CD4-positive, alpha-beta T cell treated with Interleukin-15 for 4 hours (primary cell): ENCODE measurements around the gene IRAK1.

Source experiments
- DNase-seq: peaks from one replicate; pipeline ENCODE4 v3.0.0-alpha.2; 2020; ENCODE audit warnings: low spot score

The IRAK1 gene

DNA sequence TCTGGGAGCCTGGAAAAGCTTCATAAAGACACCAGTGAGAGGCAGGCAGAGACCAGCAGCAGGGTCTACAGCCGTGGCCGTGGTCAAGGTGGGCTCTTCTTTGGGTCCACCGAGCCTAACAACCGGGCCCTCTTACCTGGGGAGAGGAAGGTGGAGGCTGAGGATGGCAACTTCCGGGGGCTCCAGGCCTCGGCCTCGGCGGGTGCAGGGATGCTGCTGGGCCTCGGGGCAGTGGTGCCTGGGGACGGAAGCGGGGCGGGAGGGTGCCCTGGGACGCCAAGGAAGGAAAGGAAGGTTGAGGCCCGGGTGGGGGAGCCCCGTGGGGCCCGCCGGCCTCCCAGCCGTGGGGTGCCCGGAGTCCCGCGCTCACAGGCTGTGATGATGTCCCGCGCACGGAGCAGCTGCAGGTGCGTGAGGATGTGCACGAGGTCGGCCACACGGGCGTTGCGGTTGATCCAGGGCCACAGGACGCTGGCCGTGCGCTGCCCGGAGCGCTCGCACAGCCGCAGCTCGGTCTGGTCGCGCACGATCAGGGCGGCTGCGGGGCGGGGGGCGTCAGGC lies 561 bp downstream of the IRAK1 start:
- no peak for DNase-seq

GRCh38 chrX:154018518-154019060 lies 1.1 kb downstream of the IRAK1 start:
- DNase-seq, result no peak

DNA sequence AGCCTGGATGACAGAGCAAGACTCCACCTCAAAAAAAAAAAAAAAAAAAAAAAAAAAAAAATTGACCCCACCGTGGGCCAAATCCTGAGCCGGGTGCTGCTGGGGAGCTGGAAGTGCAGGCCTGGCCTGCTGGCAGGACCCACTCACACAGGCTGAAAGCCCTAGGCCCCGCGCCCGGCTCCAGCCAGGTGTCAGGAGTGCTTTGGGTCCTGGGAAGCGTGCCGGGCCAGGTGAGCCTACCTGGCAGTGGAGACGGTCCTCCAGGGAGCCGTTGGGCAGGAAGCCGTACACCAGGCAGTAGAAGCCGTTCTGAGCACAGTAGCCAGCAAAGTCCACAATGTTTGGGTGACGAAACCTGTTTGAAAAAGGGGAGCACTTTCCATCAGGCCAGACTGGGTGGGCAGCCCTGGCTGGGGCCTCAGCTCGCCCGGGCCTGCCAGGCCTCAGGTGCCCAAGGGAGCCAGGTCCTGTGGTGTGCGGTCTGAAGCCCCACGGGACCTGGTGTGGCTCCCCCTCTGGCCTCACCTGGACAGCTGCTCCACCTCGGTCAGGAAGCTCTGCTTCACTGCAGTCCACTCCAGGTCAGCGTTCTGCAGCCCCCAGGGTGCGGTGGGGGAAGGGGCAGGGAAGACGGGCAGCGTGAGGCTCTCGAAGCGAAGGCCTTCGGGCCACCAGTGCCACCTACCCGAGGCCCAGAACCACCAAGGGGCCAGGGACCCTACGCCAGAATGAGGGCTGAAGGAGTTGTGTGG lies 1.8 kb downstream of the IRAK1 start:
- DNase-seq, result no peak

DNA sequence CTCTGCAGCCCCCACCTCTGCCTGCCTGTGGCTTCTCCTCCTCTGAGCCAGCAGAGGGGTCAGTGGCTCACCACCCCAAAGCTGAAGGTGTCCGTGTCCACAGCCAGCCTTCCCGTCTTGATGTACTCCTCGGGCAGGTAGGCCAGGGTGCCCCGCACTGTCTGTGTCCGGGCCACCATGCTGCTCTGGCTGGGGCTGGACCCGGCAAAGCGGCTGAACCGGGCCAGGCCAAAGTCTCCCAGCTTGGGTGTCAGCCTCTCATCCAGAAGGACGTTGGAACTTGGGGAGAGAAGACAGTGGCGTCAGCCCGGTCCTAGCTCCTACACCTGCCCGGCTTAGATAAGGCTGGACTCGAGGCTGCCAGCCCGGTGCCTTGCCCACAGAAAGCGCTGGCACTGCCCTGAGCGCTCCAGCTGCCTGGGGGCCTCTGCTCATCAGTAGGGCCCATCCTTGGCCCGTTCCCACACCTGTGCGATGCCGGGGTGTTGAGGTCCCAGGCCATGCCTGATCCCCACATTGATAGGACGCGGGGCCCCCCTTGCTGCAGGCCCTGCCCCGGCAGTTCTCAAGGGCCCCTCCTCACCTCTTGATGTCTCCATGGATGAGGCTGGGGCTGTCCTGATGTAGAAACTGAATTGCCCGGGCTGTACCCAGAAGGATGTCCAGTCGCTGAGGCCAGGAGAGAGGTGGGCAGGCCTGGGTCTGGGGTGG lies 3.2 kb downstream of the IRAK1 start:
- DNase-seq, result no peak

GRCh38 chrX:154015581-154016264 lies 4.0 kb downstream of the IRAK1 start:
- no peak for DNase-seq

DNA sequence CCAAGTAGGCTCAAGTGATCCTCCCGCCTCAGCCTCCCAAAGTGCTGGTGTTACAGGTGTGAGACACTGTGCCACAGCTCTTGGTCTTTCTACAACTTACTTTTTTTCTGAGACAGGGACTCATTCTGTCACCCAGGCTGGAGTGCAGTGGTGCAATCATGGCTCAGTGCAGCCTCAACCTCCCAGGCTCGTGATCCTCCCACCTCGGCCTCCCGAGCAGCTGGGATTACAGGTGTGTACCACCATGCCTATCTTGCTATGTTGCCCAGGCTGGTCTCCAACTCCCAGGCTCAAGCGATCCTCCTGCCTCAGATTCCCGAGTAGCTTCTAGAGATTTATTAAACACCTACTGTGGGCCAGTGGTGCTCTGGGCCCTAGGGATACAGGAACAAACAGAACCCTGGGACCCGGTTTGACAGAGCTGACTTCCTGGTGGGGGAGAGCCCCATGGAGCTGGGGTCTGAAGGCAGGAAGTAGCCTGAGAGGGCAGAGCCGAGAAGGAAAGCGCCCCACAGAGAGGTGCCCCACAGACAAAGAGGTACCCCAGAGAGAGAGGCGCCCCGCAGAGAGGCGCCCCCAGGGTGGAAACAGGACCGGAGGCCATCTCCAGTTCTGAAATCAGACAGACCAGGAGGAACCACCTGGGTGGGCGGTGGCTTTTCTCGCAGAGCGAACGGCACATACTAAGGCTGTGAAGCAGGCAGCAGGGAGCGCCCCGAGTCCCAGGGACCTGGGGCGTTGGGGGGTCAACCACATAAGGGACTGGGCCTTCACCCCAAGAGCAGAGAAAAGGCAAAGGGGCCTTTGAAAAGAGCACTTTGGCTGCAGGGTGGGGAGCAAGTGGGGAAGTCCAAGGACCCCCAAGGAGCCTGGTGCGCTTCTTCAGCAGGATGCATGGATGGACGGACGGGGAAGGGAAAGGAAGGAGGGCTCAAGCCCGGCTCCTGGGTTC lies 5.0 kb downstream of the IRAK1 start:
- no peak for DNase-seq

GRCh38 chrX:154013614-154014360 lies 5.9 kb downstream of the IRAK1 start:
- peak; percentile 50 for DNase-seq

DNA sequence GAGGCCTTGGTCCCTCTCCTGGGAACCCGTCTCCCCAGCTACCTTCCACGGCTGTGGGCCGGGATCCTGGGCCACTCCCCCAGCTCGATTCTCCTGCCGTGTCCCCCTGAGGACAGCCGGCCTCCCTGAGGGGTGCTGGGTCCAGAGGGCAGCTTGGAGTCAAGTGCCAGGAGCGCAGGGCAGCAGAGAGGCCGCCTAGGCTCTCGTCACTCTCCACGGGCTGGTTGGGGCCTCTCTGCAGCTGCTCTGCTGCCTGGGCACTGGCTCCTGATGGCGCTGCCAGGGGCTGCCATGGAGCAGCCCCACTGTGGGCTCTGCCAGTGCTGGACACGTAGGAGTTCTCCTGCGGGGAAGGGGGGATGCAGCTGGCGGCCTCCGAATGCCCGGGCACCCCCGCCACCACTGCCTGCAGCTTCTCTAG lies 6.7 kb downstream of the IRAK1 start:
- no peak for DNase-seq

DNA sequence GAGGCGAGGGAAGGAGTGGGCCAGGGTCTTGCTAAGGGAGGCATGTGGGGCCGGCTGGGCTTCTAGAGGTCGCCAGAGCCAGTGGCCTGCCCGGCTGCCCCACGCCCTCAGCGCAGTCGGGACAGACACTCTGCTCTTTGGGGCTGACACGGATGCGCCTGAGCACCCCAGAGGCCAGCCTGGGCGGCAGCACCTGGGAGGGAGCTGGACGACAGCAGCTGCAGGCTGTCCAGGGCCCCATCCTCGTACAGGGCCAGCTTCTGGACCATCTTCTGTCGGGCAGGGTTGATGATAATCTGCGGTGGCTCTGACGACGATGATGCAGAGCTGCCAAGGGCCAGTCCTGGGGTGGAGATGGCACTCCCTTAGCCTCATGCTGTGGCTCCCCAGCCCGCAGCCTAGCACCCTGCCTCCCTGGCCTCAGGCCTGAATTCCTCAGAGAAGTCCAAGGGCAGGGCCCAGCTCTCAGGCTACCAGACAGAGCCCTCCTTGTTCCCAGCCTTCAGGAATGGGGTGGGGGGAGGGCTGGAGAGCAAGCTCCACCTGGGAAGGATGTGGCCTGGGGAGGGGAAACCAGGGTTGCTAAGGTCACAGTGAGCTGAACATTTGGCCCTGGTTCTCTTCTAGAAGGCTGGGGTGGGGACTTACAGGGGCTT lies 7.2 kb downstream of the IRAK1 start:
- DNase-seq, result no peak

- no peak for DNase-seq
Measured at GRCh38 chrX:154011376-154012335, 8.0 kb downstream of the IRAK1 start.

DNA sequence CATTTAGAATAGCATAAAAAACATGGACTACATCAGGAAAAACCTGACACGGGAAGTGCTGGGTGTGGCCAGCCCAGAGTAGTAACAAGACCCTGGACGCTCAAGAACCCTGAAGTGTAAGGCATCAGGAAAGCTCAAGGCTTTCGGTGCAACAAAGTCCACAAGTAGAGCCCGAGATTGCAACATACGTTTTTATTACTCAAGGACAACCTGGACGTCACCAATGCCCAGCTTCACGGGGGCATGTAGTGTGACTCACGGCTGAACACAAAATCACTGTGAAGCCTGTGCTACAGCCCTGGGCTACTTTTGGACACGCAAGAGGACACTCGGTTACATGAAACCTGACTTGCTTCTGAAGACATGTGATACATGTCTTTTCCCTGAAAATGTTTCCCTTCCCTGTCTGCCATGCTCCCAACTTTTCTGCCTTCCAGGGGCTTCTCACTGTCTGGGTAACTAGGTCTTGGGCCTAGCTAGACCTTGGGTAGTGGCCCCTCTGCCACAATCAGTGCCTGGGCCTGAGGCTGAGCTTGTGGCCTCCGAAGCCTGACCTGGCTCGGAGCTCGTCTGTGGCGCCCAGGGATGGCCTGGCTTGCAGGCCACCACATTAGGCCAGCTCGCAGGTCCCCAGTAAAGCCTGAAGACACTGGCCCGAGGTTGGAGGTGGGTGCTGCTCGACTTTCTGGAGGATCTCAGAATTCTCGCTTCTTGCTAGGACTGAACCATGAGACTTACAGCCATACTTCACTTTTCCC lies 9.2 kb downstream of the IRAK1 start:
- DNase-seq, result no peak

DNA sequence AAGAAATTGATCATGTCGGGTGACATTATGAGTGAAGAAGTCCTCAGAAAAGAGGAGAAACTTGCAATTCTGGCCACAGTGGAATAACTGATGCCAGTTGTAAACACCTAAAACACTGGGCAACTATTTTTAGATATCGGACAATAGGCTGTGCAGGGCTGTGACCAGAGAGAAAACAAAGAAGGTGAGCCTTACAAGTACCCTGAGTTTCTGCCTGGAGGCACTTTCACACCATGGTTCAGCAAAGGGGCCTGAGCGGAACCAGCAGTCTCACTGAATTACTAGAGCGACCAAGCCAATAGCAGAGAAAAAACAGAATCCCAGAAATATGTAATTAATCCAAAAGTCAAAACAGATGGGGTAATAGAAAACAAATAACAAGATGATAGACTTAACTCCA lies 11.2 kb downstream of the IRAK1 start:
- no peak for DNase-seq

DNA sequence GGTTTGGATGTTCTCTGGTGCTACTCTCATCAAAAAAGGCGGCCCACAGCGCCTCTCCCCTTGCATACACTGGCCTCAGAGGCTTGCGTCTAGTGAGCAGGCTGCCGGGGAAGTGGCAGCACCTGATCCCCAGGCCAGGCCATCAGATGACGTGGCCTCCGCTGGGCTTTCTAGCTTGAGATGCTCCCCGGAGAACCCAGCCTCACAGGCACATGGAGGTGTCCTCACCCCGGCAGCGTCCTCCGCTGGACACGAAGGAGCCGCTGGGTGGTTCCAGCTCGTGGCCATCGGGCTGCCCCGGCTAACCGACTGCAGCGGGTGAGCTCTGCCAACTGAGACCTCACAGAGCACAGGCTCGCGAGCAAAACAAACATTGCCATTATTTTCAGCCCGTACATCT lies 12.8 kb downstream of the IRAK1 start:
- no peak for DNase-seq

DNA sequence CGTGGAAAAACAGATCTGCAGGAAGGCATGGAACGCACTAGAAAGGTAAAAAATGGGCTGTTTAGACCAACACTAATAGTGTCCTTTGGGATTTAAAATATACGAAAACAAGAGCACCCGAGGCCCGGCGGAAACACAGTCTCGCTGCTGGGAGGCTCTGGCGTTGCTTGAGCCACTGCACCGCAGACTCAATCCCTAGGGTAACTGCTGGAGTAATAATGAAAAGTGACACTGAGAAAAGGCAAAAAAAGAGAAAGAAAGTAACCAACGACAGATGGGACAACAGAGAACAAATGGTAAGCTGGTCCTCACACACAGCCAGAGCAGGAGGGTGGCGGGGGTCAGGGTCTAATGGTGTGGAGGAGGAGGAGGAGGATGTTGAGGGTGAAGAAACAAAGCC lies 15.4 kb downstream of the IRAK1 start:
- no peak for DNase-seq

- peak; percentile 61 for DNase-seq
Measured at GRCh38 chrX:154002215-154002719, 17.4 kb downstream of the IRAK1 start.

DNA sequence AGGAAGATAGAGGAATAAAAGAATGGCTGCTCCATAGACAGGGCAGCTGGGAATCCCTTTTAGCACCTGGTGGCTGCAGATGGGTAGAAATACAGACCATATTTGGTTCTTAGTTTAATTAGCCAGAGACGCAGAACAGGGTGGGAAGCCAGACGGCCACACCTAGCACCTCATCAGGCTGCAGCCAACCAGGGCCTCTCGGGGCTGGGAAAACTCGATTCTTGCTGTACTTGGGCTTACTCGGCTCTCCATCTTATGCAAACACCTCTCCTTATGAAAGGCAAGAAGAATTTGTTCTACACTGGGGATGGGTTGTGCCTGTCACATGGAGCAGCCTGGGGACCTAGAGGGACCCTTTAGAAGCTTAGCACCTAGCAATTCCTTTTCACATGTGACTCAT lies 19.7 kb downstream of the IRAK1 start:
- no peak for DNase-seq

- no peak for DNase-seq
Measured at GRCh38 chrX:153999359-154000037, 20.2 kb downstream of the IRAK1 start.
